ENCODE data around the gene PCNX2. TPM values are rescaled to one million over a fixed set of nuclear protein-coding genes. Genes with fewer than 3 reads are reported as not detected.

Gene PCNX2
- total RNA-seq, 1 experiment from 2014 or later = 15.3 TPM

- no peak for TF ChIP-seq REST (IDR thresholded peaks at IDR 0.05; ENCODE audit: low read depth)
- no peak for TF ChIP-seq JUND (IDR thresholded peaks at IDR 0.05)
- TF ChIP-seq EGR1 (IDR thresholded peaks at IDR 0.05; ENCODE audit: low read depth) = no peak
- TF ChIP-seq EZH2phosphoT487 (IDR thresholded peaks at IDR 0.05; ENCODE audit: borderline replicate concordance) = no peak
- no peak for TF ChIP-seq TCF7L2 (IDR thresholded peaks at IDR 0.05; ENCODE audit: borderline replicate concordance, extremely low read depth, insufficient read depth, insufficient read length)
- no peak for TF ChIP-seq ELF1 (IDR thresholded peaks at IDR 0.05; ENCODE audit: borderline replicate concordance, low read depth)
These were observed 181.4 kb downstream of the PCNX2 start (continued) for GRCh38 chr1:233114159-233114558.

DNA sequence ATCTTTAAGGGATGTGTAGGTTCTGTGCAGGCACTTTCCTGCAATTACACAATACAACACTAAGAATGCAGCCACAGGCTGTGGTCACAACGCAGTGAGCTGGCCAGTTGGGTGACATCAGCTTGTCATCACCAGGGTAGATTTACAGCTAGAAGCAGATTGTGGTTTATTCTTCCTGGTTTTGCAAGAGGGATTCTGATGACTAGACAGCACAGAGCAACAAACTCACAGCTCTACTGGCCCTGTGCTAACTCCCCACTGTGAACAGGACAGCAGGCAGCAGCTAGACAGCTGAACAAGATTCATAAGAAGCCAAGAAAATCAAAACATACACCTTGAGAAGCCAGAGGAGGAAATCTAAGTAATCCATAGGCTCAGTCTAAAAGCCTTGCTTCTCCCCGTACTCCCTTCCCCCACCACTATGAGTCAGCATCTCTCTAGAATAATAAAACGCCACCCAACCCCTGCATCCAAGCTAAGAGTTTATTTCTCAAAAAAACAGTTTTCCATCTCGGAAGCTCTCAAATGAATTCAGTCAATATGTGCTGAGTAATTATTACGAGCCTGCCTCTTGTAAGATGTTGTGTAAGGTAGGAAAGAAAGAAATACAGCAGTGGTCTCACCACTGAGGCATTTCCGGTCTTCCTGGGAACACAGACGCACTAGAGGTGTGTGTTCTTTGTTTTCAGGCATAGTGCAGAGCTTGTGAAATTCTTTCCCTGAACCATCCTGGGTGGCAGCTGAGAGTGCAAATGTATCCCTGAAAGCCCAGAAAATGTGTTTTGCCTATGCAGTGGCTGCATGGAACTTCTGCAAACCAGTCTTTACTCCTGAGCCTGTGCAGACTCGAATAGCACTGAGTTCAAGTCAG is 182.3 kb downstream of the PCNX2 start:
- Histone ChIP-seq H3K9me2 (ENCODE audit: insufficient read depth) (no peaks in the 10 kb centered on the region), H3K9ac (ENCODE audit: low read length) (peak overlapping the region; percentile 66), H3K4me2 (ENCODE audit: low read length) (peak overlapping the region; percentile 88), H3K79me2 (ENCODE audit: insufficient read depth, low read length) (no peaks in the 10 kb centered on the region), H3K36me3 (ENCODE audit: control insufficient read depth in 1 of 2, insufficient read depth in 2 of 2, low read length in 2 of 2) (no peaks in the 10 kb centered on the region), H4K20me1 (ENCODE audit: insufficient read depth) (no peaks in the 10 kb centered on the region), H3K27ac (ENCODE audit: low read depth, low read length) (peak overlapping the region; percentile 87), H2AFZ (ENCODE audit: low read depth, low read length, poor library complexity, severe bottlenecking) (no peak overlapping the region), H3K4me3 (replicated peaks in 1 of 2; ENCODE audit: low read depth in 1 of 2, low read length in 2 of 2) (peak overlapping the region; percentile 30 to 54), H3K4me1 (ENCODE audit: control insufficient read depth in 1 of 2, insufficient read depth in 2 of 2, low read length in 2 of 2) (peaks cover 30 to 38% of the 10 kb centered on the region in 2 experiments), H3K9me3 (ENCODE audit: control insufficient read depth in 1 of 2, insufficient read depth in 1 of 2, low read depth in 1 of 2, low read length in 2 of 2) (no peaks in the 10 kb centered on the region), H3K27me3 (ENCODE audit: insufficient read depth, low read length) (no peaks in the 10 kb centered on the region)
- peak; percentile 94 for DNase-seq (ENCODE audit: low read depth, low spot score)
- intact Hi-C loops (cut with micrococcal nuclease) = loop anchor here (5.0 kb wide), 1 partner anchor 481 kb away; the partner anchor contains the start of gene SIPA1L2
- no TSS peak for BruUV-seq (replicated peaks)
- RAD21 ChIA-PET (ENCODE audit: low non-redundant PET in 1 of 2, low total read pairs in 2 of 2, uncharacterized antibody in 2 of 2, unreplicated experiment in 2 of 2) = no interaction called here
- CTCF ChIA-PET = no interaction called here
- POLR2A ChIA-PET = interaction anchor here (0.6 to 1.3 kb wide), 3 partner anchors 13 to 244 kb away, joined by 3 read pairs; no protein-coding TSS in a partner anchor
- peak; percentile 89 for ATAC-seq
- peak; percentile 98 for TF ChIP-seq CBX3 (IDR thresholded peaks at IDR 0.05; ENCODE audit: low read depth)
- TF ChIP-seq EZH2phosphoT487 (IDR thresholded peaks at IDR 0.05; ENCODE audit: borderline replicate concordance) = no peak
- TF ChIP-seq REST (IDR thresholded peaks at IDR 0.05; ENCODE audit: low read depth) = no peak
- TF ChIP-seq TCF7L2 (IDR thresholded peaks at IDR 0.05; ENCODE audit: borderline replicate concordance, extremely low read depth, insufficient read depth, insufficient read length) = peak; percentile 40
- peak; percentile 89 for TF ChIP-seq JUND (IDR thresholded peaks at IDR 0.05)
- TF ChIP-seq ATF3 (IDR thresholded peaks at IDR 0.05) = peak; percentile 88
- TF ChIP-seq SRF (IDR thresholded peaks at IDR 0.05; ENCODE audit: low read depth) = peak; percentile 68
- no peak for TF ChIP-seq EZH2 (IDR thresholded peaks at IDR 0.05)
- peak; percentile 25; the same call in 1 of the 2 replicates for TF ChIP-seq ELF1 (IDR thresholded peaks at IDR 0.05; ENCODE audit: borderline replicate concordance, low read depth)
- no peak for TF ChIP-seq CTCF (IDR thresholded peaks at IDR 0.05 in 2 of 3, conservative IDR thresholded peaks at IDR 0.05 in 1 of 3; ENCODE audit: borderline replicate concordance in 1 of 3, insufficient read depth in 1 of 3, low read depth in 2 of 3, low read length in 2 of 3)

All from HCT116 (cell line).